Middle frontal gyrus (tissue), 1 donor: ENCODE results near the gene KCNC1.

ENCODE experiments used
- DNase-seq: peaks from one replicate; pipeline ENCODE4 v3.0.0-alpha.2; 2015; ENCODE audit warnings: low spot score; ENCODE audit errors: extremely low spot score

KCNC1 gene

DNA sequence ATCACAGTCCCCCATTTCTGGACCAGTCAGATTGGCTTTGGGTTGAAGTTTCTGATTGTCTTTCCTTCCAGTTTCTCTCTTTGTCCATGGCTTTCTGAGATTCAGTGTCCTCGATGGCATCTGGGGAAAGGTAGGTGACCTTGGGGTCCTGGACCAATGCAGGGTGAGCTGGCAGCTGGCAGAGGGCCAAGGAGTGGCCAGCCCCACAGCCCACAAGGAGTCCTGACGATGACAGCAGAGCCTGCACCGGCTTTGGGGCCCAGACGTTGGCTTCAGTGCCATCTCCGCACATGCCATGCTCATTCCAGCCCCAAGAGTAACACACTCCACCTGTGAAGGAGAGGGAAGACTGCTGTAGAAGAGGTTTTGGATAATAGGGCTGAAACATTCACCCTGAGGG, 53.5 kb downstream of the KCNC1 start:
- no peak for DNase-seq

- no peak for DNase-seq
These were observed 55.9 kb downstream of the KCNC1 start for GRCh38 chr11:17790453-17790852.

- no peak for DNase-seq
These were observed 56.6 kb downstream of the KCNC1 start for GRCh38 chr11:17791144-17791543.

DNA sequence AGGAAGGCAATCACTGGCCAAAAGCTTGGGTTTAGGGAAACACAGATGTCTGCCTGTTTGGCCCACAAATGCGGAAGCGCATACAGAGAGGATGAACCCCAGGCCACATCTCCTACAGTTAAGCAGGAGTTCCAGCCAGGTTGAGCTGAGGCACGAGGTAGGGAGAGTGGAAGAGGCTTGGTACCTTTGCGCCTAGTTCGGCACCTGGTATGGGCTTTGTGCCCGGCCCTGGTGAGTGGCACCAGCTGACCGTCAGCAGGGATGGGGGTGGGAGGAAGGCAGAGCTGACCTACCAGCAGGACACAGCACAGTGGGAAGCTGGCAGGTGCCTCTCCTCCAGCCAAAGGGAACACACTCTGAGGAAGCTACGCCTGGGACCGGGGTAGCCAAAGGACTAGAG, 57.6 kb downstream of the KCNC1 start:
- DNase-seq, result no peak

DNA sequence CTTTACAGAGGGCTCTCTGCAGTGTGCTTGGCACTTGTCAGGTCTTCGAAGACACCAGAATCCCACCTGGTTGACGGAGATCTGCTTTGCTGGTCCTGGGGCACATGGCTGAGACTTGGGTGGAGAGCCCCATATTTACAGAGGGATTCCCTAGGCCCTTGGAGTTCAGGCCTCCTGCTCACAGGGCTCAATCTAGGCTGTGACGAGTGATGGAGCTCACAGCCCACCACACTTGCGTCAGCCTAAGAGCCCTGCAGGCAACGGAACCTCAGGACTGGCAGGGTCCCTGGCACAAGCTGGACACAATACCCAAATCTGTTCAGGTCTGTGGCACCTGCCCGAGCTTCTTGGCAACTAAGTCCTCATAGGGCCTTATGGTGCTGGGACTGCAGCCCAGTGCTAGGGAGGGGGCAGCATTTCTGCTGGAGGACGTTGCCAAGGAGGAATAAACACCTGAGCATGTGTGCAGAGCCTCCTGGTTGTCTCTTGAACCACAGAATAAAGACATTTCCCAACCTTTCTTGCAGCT, 59.1 kb downstream of the KCNC1 start:
- DNase-seq, result no peak

GRCh38 chr11:17794981-17795380, 60.4 kb downstream of the KCNC1 start:
- no peak for DNase-seq

DNA sequence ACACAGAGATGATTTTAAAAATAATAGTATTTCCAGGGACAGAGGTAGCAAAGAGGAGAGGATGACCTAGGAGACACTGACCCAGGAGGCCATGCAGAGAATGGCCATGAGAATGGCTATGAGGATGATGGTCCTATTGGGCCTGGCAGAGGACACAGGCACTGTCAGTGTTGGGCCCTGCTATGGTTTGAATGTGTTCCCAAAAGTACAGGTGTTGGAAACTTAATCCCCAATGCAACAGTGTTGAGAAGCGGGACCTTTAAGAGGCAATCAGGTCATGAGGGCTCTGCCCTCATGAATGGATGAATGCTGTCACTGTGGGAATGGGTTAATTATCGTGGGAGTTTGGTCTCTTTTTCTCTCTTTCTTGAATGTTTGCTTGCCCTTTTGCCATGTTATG, 61.6 kb downstream of the KCNC1 start:
- DNase-seq, result no peak

- DNase-seq, result no peak
These were observed 63.7 kb downstream of the KCNC1 start for GRCh38 chr11:17798253-17798652.

- DNase-seq, result no peak
These were observed 64.1 kb downstream of the KCNC1 start for GRCh38 chr11:17798716-17799115.

- DNase-seq, result no peak
These were observed 64.6 kb downstream of the KCNC1 start for GRCh38 chr11:17799147-17799546.

DNA sequence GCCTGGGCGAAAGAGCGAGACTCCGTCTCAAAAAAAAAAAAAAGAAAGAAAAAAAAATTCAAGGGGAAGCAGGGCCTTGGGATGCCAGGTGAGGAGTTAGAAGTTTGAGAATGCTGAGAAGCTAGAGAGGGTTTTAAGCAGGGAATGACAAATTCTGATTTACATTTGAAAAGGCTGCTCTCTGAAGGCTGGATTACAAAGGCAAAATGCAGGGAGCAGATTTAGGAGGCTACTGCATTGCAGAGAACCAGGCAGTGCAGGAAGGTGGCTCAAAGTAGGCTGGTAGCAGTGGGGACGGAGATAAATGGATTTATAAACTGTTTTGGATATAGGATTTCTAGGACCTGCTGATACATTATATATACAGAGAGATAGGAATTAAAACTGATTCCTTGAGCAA, 66.6 kb downstream of the KCNC1 start:
- no peak for DNase-seq

- DNase-seq, result no peak
These were observed 67.9 kb downstream of the KCNC1 start for GRCh38 chr11:17802491-17802890.

DNA sequence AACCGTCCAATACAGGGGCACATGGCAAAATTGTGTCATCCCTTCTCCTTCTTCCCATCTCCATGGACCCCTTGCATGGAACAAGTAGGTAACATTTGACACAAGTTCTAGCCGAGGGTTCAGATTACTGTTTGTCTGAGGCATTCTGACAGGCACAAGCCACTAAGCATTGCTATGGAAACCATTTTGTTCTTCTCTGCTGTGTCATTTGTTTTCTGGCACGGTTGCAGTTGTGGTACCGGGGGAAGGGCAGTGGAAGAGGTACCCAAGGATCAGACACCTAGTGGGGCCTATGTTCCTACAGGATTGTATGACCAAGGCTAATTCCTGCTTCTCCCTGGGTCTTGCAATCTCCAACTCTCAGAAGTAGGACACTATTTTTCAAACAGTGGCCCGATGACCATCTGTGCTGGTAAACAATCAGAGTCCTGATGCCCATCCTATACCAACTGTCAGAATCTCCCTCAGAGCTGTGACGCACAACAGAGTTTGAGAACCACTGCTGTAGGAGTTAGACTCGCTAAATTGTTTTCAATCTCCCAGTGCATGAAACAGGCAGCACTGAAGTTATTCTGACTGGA, 69.3 kb downstream of the KCNC1 start:
- no peak for DNase-seq

DNA sequence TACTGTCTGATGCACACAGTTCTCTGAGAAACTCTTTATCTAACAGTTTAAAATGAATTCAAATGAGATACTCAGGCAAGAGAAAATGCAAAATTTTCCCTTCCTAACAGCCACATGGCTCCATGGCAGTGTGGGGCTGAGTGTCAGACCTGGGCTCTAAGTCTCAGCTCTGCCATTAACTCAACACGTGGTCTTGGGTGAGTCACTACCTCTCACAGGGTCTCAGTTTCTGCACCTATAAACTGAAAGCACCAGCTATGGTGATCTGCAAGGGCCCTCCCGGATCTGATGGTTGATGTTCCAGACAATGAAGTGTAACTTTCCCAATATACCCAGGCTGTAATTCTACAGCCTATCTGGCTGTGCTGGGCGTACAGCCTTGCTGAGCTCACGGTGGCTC, 70.5 kb downstream of the KCNC1 start:
- DNase-seq, result no peak

- no peak for DNase-seq
These were observed 71.3 kb downstream of the KCNC1 start for GRCh38 chr11:17805873-17806272.

- DNase-seq, result no peak
These were observed 72.5 kb downstream of the KCNC1 start for GRCh38 chr11:17807034-17807433.

DNA sequence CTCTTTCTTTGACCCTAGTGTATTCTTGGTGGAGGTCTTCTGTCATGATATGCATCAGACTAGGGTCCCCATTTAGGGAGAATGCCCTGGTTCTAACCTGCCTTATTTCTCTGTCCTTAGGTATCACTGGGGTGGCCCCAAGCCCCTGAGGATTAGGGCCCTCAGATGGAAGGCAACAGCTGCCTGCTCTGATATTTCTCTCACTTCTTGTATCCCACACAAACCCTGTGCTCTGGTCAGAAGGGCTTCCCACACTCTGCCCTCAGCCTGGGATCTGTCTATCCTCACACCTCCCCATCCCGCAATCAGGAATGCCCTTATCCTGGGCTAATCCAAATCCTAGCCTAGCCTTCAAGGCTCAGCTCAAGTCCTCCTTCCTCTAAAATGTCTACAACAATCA, 75.5 kb downstream of the KCNC1 start:
- no peak for DNase-seq

DNA sequence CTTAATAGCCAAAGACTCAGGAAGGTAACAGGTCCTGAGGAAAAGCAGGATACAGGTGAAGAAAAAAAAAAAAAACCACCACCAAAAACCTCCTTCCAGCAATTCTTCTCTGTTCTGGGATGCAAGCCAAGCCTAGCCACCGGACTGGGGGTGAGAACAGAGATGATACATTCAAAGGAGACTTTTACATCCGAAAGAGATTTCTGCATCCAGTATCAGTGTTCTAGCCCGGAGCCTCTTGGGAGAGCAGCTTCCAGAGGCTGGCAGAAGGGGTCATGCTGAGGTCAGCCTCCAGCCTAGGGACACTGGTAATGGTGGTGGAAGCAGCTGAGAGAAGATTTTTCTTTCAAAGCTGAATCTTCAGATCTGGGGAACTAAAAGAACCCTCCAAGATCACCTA, 76.2 kb downstream of the KCNC1 start:
- no peak for DNase-seq

GRCh38 chr11:17811352-17811751, 76.8 kb downstream of the KCNC1 start:
- no peak for DNase-seq

GRCh38 chr11:17812091-17812864, 77.7 kb downstream of the KCNC1 start:
- no peak for DNase-seq

DNA sequence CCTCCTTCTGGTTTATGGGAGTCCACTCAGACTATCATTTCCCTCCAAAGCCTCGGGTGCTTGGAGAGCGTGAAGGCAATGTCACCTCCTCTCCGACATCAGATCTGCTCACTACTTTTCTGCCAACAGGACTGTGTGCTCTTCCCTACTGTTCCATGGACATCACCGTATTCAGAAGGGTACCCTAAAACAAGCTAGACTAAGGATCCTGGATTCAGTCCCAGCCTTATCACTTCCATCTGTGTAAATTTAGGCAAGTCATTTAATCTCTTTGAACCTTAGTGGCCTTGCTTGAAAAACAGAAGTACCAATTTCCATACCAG, 78.2 kb downstream of the KCNC1 start:
- no peak for DNase-seq

GRCh38 chr11:17813391-17814059, 78.9 kb downstream of the KCNC1 start:
- DNase-seq, result no peak

DNA sequence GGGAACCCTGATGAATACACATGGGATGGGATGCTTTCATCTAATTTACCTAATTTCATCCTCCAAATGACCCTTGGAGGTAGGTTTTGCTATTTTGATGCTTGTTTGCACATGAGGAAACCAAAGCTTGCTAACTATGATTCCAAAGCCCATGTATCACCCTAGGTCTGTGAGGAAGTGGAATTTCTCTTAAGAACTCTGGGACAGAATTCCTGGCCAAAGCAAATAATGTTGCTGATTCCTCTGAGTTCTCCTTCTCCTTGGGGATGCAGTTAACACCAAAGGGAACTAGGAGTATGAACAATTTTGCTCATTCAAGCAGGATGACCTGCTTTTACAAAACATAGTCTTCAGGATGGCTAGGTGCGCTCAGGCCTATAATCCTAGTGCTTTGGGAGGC, 80.0 kb downstream of the KCNC1 start:
- DNase-seq, result no peak
